Panc1 (cell line): Measurements from ENCODE around the gene PKM.

Experiments used
- POLR2AphosphoS5 ChIP-seq: IDR thresholded peaks from 2 replicates; pipeline ENCODE4 v1.6.1; 2012; ENCODE audit warnings: mild to moderate bottlenecking, low read depth, low read length, moderate library complexity
- REST ChIP-seq, 2 experiments: IDR thresholded peaks; 2 replicates each; pipeline ENCODE4 v1.6.1; 2011 to 2012; ENCODE audit warnings: low read depth in 2 of 2, control low read depth in 1 of 2, low read length in 1 of 2, mild to moderate bottlenecking in 1 of 2, moderate library complexity in 1 of 2; ENCODE audit not compliant: insufficient read depth in 1 of 2
- SIN3A ChIP-seq: IDR thresholded peaks from 2 replicates; pipeline ENCODE4 v1.6.1; 2012; ENCODE audit warnings: low read depth, mild to moderate bottlenecking, low read length, moderate library complexity, borderline replicate concordance; ENCODE audit not compliant: insufficient read depth
- TCF7L2 ChIP-seq: IDR thresholded peaks from 2 replicates; pipeline ENCODE4 v1.6.1; 2011; ENCODE audit warnings: mild to moderate bottlenecking, low read depth, low read length, inconsistent platforms
- TF ChIP-seq, protein P1 (sequence below): fragments of 450-650 bp; IDR thresholded peaks from 2 replicates; pipeline ENCODE4 v1.5.1; 2017; ENCODE audit warnings: mild to moderate bottlenecking

- TF ChIP-seq, protein P1, sequence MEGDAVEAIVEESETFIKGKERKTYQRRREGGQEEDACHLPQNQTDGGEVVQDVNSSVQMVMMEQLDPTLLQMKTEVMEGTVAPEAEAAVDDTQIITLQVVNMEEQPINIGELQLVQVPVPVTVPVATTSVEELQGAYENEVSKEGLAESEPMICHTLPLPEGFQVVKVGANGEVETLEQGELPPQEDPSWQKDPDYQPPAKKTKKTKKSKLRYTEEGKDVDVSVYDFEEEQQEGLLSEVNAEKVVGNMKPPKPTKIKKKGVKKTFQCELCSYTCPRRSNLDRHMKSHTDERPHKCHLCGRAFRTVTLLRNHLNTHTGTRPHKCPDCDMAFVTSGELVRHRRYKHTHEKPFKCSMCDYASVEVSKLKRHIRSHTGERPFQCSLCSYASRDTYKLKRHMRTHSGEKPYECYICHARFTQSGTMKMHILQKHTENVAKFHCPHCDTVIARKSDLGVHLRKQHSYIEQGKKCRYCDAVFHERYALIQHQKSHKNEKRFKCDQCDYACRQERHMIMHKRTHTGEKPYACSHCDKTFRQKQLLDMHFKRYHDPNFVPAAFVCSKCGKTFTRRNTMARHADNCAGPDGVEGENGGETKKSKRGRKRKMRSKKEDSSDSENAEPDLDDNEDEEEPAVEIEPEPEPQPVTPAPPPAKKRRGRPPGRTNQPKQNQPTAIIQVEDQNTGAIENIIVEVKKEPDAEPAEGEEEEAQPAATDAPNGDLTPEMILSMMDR = no peak
- TF ChIP-seq SIN3A (no peak), POLR2AphosphoS5 (no peak), REST (IDR thresholded peaks at IDR 0.05; ENCODE audit: insufficient read depth in 1 of 2, low read depth in 2 of 2, low read length in 1 of 2) (no peak), TCF7L2 (no peak)
Measured at GRCh38 chr15:72278737-72279136, 47.7 kb upstream of the PKM start.
